Panc1 (cell line): ENCODE measurements around the gene PNKP. TPM values are rescaled to one million over a fixed set of nuclear protein-coding genes. Genes with fewer than 3 reads are reported as not detected.

Experiments
- ATAC-seq: fragments of 200-7000 bp; cut with Tn5 transposase; 2 replicates; pipeline ENCODE4 v1.9.1; 2020; ENCODE audit warnings: mild to moderate bottlenecking, moderate library complexity
- BruUV-seq: library from RNA; stranded (reverse); fragments of 400-500 nt; replicated peaks from 2 replicates; lab custom pipeline; 2021; lab: Mats Ljungman, UMichigan
- CTCF ChIA-PET: fragments of 300-600 bp; sonication (Branson Sonifier 250); formaldehyde crosslinking; loops from one replicate; lab custom pipeline; 2022; ENCODE audit warnings: antibody characterized with exemption; lab: Charles Lee
- POLR2A ChIA-PET: fragments of 300-600 bp; sonication (Branson Sonifier 250); formaldehyde crosslinking; loops from one replicate; lab custom pipeline; 2022; ENCODE audit warnings: antibody characterized with exemption; lab: Charles Lee
- DNase-seq: peaks from one replicate; pipeline ENCODE4 v3.0.0-alpha.2; 2010; ENCODE audit warnings: low read depth, low spot score
- H3K27ac ChIP-seq: 2 replicates; pipeline ENCODE4 v1.5.1; 2011; ENCODE audit warnings: mild to moderate bottlenecking, low read length, inconsistent platforms
- H3K27me3 ChIP-seq: fragments of 200-500 bp; sonication (Bioruptor generic); 2 replicates; pipeline ENCODE4 v1.6.0; 2014; ENCODE audit warnings: low read length, inconsistent platforms; ENCODE audit not compliant: control insufficient read depth, insufficient read depth
- H3K36me3 ChIP-seq: fragments of 200-500 bp; sonication (Bioruptor generic); 2 replicates; pipeline ENCODE4 v1.5.1; 2014; ENCODE audit warnings: inconsistent platforms, mild to moderate bottlenecking, low read length, moderate library complexity; ENCODE audit not compliant: control insufficient read depth, insufficient read depth
- H3K4me1 ChIP-seq: 2 replicates; pipeline ENCODE4 v1.5.1; 2011; ENCODE audit warnings: inconsistent platforms, mild to moderate bottlenecking, low read length, moderate library complexity; ENCODE audit not compliant: control insufficient read depth, insufficient read depth
- H3K4me3 ChIP-seq, 2 experiments: 2 replicates each; pipeline ENCODE4 v1.5.1; 2011 to 2012; ENCODE audit warnings: low read depth in 2 of 2, low read length in 2 of 2, mild to moderate bottlenecking in 2 of 2, inconsistent platforms in 1 of 2, moderate library complexity in 1 of 2
- H3K9me3 ChIP-seq: fragments of 200-500 bp; sonication (Bioruptor generic); 2 replicates; pipeline ENCODE4 v1.5.1; 2014; ENCODE audit warnings: low read depth, mild to moderate bottlenecking, inconsistent platforms, low read length, moderate library complexity; ENCODE audit not compliant: control insufficient read depth, insufficient read depth
- POLR2AphosphoS5 ChIP-seq: IDR thresholded peaks from 2 replicates; pipeline ENCODE4 v1.6.1; 2012; ENCODE audit warnings: mild to moderate bottlenecking, low read depth, low read length, moderate library complexity
- SIN3A ChIP-seq: IDR thresholded peaks from 2 replicates; pipeline ENCODE4 v1.6.1; 2012; ENCODE audit warnings: low read depth, mild to moderate bottlenecking, low read length, moderate library complexity, borderline replicate concordance; ENCODE audit not compliant: insufficient read depth
- TCF7L2 ChIP-seq: IDR thresholded peaks from 2 replicates; pipeline ENCODE4 v1.6.1; 2011; ENCODE audit warnings: mild to moderate bottlenecking, low read depth, low read length, inconsistent platforms
- in situ Hi-C: cut with HindIII; loops from 2 replicates; pipeline ENCODE4 v1.10.0; 2016; ENCODE audit warnings: low sequenced_read_pairs, low pct_unique_long_range_greater_than_20kb
- intact Hi-C: fragments of 100-400 bp; cut with micrococcal nuclease; formaldehyde crosslinking; loops from one replicate; pipeline ENCODE4 v1.10.0; 2022; ENCODE audit not compliant: unreplicated experiment
- total RNA-seq: library from RNA; stranded (reverse); gene quantifications from one replicate; pipeline ENCODE4 v1.2.1, GENCODE V29; 2021; ENCODE audit not compliant: unreplicated experiment
- TF ChIP-seq, protein P1 (sequence below), 2 experiments: IDR thresholded peaks; 2 replicates each; pipeline ENCODE4 v1.6.1; 2011 to 2012; ENCODE audit warnings: low read depth in 2 of 2, control low read depth in 1 of 2, low read length in 1 of 2, mild to moderate bottlenecking in 1 of 2, moderate library complexity in 1 of 2; ENCODE audit not compliant: insufficient read depth in 1 of 2
- TF ChIP-seq, protein P2 (sequence below): fragments of 450-650 bp; IDR thresholded peaks from 2 replicates; pipeline ENCODE4 v1.5.1; 2017; ENCODE audit warnings: mild to moderate bottlenecking

The PNKP gene
- total RNA-seq, 1 experiment from 2014 or later = 76.7 TPM

DNA sequence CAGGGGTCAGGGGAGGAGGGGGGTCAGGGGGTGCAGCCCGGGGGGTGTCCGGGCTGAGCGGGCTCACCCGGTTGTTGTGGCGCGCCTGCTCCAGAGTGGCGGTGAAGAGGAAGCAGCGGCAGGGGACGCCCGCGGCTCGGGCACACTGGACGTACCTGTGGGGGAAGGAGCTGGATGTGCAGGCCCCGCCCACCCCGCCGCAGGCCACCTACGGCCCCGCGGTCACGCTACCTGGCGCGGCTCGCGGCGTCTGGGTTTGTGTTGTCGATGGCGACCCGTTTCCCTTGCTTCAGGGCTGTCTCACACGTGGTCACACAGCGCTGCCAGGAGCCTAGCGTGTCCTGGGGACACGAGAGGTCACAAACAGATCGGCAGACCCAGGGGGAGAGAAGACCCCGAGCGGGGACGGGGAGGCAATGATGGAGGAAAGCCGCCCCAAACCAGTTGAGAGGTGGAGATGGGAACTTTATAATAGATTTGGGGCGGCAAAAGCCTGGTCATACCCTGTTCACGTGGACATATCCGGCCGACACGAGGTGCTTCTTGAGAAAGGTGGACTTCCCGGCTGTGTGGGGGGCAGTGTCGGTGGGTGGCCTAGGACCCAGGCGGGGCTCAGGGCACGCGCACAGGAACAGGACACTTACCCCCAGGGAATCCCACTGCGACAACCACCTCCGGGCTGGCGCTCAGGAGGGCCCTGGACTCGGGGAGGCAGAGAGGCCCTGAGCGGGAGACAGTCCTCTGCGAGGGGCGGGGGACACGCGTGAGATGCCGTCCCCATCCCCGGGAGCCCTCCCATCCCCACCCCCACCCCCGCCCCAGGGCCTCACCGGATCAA lies 5.6 kb downstream of the PNKP start:
- DNase-seq (no peak), ATAC-seq (peak; percentile 9; the same call in 1 of the 2 replicates)
- Histone ChIP-seq H3K9me3 (no peaks in the 10 kb centered on the region), H3K4me3 (no peak overlapping the region), H3K27ac (peak overlapping the region; percentile 71; the same call in 1 of the 2 replicates), H3K4me1 (peaks cover 41% of the 10 kb centered on the region), H3K36me3 (no peaks in the 10 kb centered on the region), H3K27me3 (no peaks in the 10 kb centered on the region)
- in situ Hi-C loops = no loop called here
- intact Hi-C loops = no loop called here
- TF ChIP-seq POLR2AphosphoS5 (0 out of 2 replicates have a peak, but pooled peaks have one; percentile 9), TCF7L2 (no peak), SIN3A (no peak)
- TF ChIP-seq, protein P1, sequence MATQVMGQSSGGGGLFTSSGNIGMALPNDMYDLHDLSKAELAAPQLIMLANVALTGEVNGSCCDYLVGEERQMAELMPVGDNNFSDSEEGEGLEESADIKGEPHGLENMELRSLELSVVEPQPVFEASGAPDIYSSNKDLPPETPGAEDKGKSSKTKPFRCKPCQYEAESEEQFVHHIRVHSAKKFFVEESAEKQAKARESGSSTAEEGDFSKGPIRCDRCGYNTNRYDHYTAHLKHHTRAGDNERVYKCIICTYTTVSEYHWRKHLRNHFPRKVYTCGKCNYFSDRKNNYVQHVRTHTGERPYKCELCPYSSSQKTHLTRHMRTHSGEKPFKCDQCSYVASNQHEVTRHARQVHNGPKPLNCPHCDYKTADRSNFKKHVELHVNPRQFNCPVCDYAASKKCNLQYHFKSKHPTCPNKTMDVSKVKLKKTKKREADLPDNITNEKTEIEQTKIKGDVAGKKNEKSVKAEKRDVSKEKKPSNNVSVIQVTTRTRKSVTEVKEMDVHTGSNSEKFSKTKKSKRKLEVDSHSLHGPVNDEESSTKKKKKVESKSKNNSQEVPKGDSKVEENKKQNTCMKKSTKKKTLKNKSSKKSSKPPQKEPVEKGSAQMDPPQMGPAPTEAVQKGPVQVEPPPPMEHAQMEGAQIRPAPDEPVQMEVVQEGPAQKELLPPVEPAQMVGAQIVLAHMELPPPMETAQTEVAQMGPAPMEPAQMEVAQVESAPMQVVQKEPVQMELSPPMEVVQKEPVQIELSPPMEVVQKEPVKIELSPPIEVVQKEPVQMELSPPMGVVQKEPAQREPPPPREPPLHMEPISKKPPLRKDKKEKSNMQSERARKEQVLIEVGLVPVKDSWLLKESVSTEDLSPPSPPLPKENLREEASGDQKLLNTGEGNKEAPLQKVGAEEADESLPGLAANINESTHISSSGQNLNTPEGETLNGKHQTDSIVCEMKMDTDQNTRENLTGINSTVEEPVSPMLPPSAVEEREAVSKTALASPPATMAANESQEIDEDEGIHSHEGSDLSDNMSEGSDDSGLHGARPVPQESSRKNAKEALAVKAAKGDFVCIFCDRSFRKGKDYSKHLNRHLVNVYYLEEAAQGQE (IDR thresholded peaks at IDR 0.05; ENCODE audit: insufficient read depth in 1 of 2, low read depth in 2 of 2, low read length in 1 of 2) = no peak
- TF ChIP-seq, protein P2, sequence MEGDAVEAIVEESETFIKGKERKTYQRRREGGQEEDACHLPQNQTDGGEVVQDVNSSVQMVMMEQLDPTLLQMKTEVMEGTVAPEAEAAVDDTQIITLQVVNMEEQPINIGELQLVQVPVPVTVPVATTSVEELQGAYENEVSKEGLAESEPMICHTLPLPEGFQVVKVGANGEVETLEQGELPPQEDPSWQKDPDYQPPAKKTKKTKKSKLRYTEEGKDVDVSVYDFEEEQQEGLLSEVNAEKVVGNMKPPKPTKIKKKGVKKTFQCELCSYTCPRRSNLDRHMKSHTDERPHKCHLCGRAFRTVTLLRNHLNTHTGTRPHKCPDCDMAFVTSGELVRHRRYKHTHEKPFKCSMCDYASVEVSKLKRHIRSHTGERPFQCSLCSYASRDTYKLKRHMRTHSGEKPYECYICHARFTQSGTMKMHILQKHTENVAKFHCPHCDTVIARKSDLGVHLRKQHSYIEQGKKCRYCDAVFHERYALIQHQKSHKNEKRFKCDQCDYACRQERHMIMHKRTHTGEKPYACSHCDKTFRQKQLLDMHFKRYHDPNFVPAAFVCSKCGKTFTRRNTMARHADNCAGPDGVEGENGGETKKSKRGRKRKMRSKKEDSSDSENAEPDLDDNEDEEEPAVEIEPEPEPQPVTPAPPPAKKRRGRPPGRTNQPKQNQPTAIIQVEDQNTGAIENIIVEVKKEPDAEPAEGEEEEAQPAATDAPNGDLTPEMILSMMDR = peak; percentile 10; the same call in 1 of the 2 replicates
- no TSS peak for BruUV-seq
- POLR2A ChIA-PET = no interaction called here
- CTCF ChIA-PET = no interaction called here

DNA sequence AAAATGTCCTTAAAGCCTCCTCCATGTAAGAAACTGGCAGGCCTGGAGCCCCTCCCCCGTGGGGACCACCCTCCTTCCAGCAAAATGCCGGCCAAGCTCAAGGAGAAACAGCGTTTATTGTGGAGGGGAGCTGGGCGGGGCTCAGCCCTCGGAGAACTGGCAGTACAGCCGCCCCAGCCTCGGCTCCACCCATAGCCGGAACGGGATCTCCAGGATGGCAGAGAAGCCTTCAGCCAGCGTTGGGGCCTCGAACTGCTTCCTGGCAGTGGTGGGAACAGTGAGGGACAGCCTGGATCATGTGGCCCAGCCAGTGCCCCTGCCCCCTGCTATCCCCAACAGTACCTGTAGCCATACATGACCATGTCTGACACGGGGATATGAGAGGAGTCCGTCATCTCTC lies 6.3 kb downstream of the PNKP start:
- no peak for TF ChIP-seq SIN3A
- TF ChIP-seq POLR2AphosphoS5 = no peak
- TF ChIP-seq TCF7L2 = no peak
- TF ChIP-seq, protein P1 (IDR thresholded peaks at IDR 0.05; ENCODE audit: insufficient read depth in 1 of 2, low read depth in 2 of 2, low read length in 1 of 2) = no peak
- TF ChIP-seq, protein P2 = no peak
- in situ Hi-C loops = no loop called here
- Histone ChIP-seq H3K36me3 (no peaks in the 10 kb centered on the region), H3K4me1 (peaks cover 41% of the 10 kb centered on the region), H3K9me3 (no peaks in the 10 kb centered on the region), H3K27ac (peak overlapping the region; percentile 84), H3K4me3 (no peak overlapping the region), H3K27me3 (no peaks in the 10 kb centered on the region)
- DNase-seq = no peak
- peak; percentile 27 for ATAC-seq
- BruUV-seq = no TSS peak
- CTCF ChIA-PET = no interaction called here
- intact Hi-C loops = no loop called here
- POLR2A ChIA-PET = no interaction called here
